CD14-positive monocyte (primary cell): ENCODE measurements around the gene CFAP61. TPM values are rescaled to one million over a fixed set of nuclear protein-coding genes. Genes with fewer than 3 reads are reported as not detected.

Source experiments
- DNase-seq, 3 donors: peaks; one replicate each; pipeline ENCODE4 v3.0.0-alpha.2; 2011 to 2022
- H2AFZ ChIP-seq: 2 replicates; pipeline ENCODE4 v1.6.0; 2012; ENCODE audit warnings: mild to moderate bottlenecking, low read depth, low read length, inconsistent platforms; ENCODE audit not compliant: insufficient read depth, poor library complexity, severe bottlenecking
- H3K27ac ChIP-seq, 2 donors: 1 replicate in 1 of 2; 2 replicates in 1 of 2; pipeline ENCODE4 v1.5.1; 2012 to 2013; ENCODE audit warnings: low read length in 2 of 2, control low read depth in 1 of 2, inconsistent platforms in 1 of 2, low read depth in 1 of 2, mild to moderate bottlenecking in 1 of 2
- H3K27me3 ChIP-seq, 2 donors: one replicate each; pipeline versions ENCODE4 v1.6.0 to v1.6.1; 2011 to 2013; ENCODE audit warnings: low read length in 2 of 2; ENCODE audit not compliant: control insufficient read depth in 2 of 2, insufficient read depth in 2 of 2
- H3K36me3 ChIP-seq, 2 donors: replicated peaks in 1 of 2; 1 replicate in 1 of 2; 2 replicates in 1 of 2; pipeline versions ENCODE4 v1.5.1 to v1.6.1; 2012 to 2013; ENCODE audit warnings: low read length in 2 of 2, control low read depth in 1 of 2, inconsistent platforms in 1 of 2, mild to moderate bottlenecking in 1 of 2; ENCODE audit not compliant: insufficient read depth in 2 of 2, control insufficient read depth in 1 of 2
- H3K4me1 ChIP-seq, 2 donors: 1 replicate in 1 of 2; 2 replicates in 1 of 2; pipeline versions ENCODE4 v1.5.1 to v1.6.1; 2012 to 2013; ENCODE audit warnings: low read length in 2 of 2, control low read depth in 1 of 2, inconsistent platforms in 1 of 2, mild to moderate bottlenecking in 1 of 2, moderate library complexity in 1 of 2; ENCODE audit not compliant: insufficient read depth in 2 of 2, control insufficient read depth in 1 of 2
- H3K4me2 ChIP-seq: replicated peaks from 2 replicates; pipeline ENCODE3; 2012; ENCODE audit warnings: low read length, moderate library complexity, mild to moderate bottlenecking; ENCODE audit not compliant: poor library complexity, severe bottlenecking; ENCODE audit errors: extremely low read depth
- H3K4me3 ChIP-seq, 3 experiments: fragments of 200-600 bp in 1 of 3; sonication (generic) in 1 of 3; replicated peaks in 1 of 3; 1 replicate in 2 of 3; 2 replicates in 1 of 3; pipeline ENCODE4 v1.5.1; 2011 to 2013; ENCODE audit warnings: low read length in 3 of 3, mild to moderate bottlenecking in 3 of 3, control low read depth in 2 of 3, low read depth in 2 of 3, inconsistent platforms in 1 of 3, moderate library complexity in 1 of 3
- H3K79me2 ChIP-seq: 2 replicates; pipeline ENCODE4 v1.6.0; 2012; ENCODE audit warnings: mild to moderate bottlenecking, control low read depth, inconsistent platforms, low read length, moderate library complexity; ENCODE audit not compliant: insufficient read depth
- H3K9ac ChIP-seq: 2 replicates; pipeline ENCODE4 v1.6.0; 2017; ENCODE audit warnings: low read length, mild to moderate bottlenecking; ENCODE audit not compliant: insufficient read depth, poor library complexity, severe bottlenecking
- H3K9me3 ChIP-seq, 2 donors: replicated peaks in 1 of 2; 1 replicate in 1 of 2; 2 replicates in 1 of 2; pipeline versions ENCODE4 v1.5.1 to v1.6.1; 2012 to 2013; ENCODE audit warnings: low read length in 2 of 2, control low read depth in 1 of 2; ENCODE audit not compliant: control insufficient read depth in 1 of 2, insufficient read depth in 1 of 2
- H4K20me1 ChIP-seq: 2 replicates; pipeline ENCODE4 v1.6.0; 2012; ENCODE audit warnings: mild to moderate bottlenecking, low read length, control low read depth, moderate library complexity; ENCODE audit not compliant: insufficient read depth
- H3K27ac Mint-ChIP-seq, 7 donors: one replicate each; pipeline ENCODE4 v1.8.0; 2020; ENCODE audit warnings: mild to moderate bottlenecking in 7 of 7, mixed read lengths in 7 of 7, moderate library complexity in 6 of 7, inconsistent platforms in 2 of 7
- H3K27me3 Mint-ChIP-seq, 3 donors: one replicate each; pipeline ENCODE4 v1.8.0; 2021 to 2022; ENCODE audit warnings: low read depth in 3 of 3, mild to moderate bottlenecking in 3 of 3, mixed read lengths in 3 of 3, moderate library complexity in 3 of 3, inconsistent platforms in 1 of 3
- H3K36me3 Mint-ChIP-seq, 2 donors: one replicate each; pipeline ENCODE4 v1.8.0; 2020; ENCODE audit warnings: mixed read lengths in 2 of 2, inconsistent platforms in 1 of 2, mild to moderate bottlenecking in 1 of 2
- H3K4me1 Mint-ChIP-seq: one replicate; pipeline ENCODE4 v1.8.0; 2020; ENCODE audit warnings: mild to moderate bottlenecking, mixed read lengths
- H3K4me3 Mint-ChIP-seq, 2 donors: one replicate each; pipeline ENCODE4 v1.8.0; 2020; ENCODE audit warnings: mild to moderate bottlenecking in 2 of 2, mixed read lengths in 2 of 2, moderate library complexity in 1 of 2
- H3K9me3 Mint-ChIP-seq, 7 donors: one replicate each; pipeline ENCODE4 v1.8.0; 2020 to 2022; ENCODE audit warnings: mixed read lengths in 7 of 7, mild to moderate bottlenecking in 6 of 7, moderate library complexity in 6 of 7, inconsistent platforms in 2 of 7
- WGBS: methylation state at CpG from one replicate; pipeline ENCODE4 v1.1.5; 2013; ENCODE audit warnings: missing lambda C conversion rate; ENCODE audit not compliant: insufficient coverage; 5-methylcytosine and 5-hydroxymethylcytosine counted together
- intact Hi-C, 2 donors: fragments of 100-400 bp; cut with micrococcal nuclease; formaldehyde crosslinking; loops; one replicate each; pipeline versions ENCODE4 v1.15.0 to v1.15.1; 2023
- polyA plus RNA-seq, 3 donors: library from polyadenylated mRNA; depleted of rRNA in 1 of 3; unstranded in 2 of 3; stranded (reverse) in 1 of 3; fragments of 300-500 nt in 2 of 3; fragments of >200 nt in 1 of 3; fragmentation: Illumina TruSeq in 2 of 3; gene quantifications; 1 replicate in 2 of 3; 2 replicates in 1 of 3; pipeline ENCODE4 v1.2.3, GENCODE V29; 2012 to 2021
- TF ChIP-seq, protein P1 (sequence below): fragments of 200-600 bp; IDR thresholded peaks from one replicate; pipeline ENCODE4 v1.8.0; 2022; ENCODE audit warnings: antibody characterized with exemption, mild to moderate bottlenecking

Gene CFAP61
- polyA plus RNA-seq, 3 donors = not detected

- H3K4me3 Mint-ChIP-seq = no peak overlapping the region
- Histone ChIP-seq H4K20me1 (no peaks in the 10 kb centered on the region), H3K4me1 (no peaks in the 10 kb centered on the region), H2AFZ (no peak overlapping the region), H3K27ac (no peak overlapping the region), H3K79me2 (no peaks in the 10 kb centered on the region), H3K4me3 (no peak overlapping the region), H3K9ac (no peak overlapping the region), H3K27me3 (peaks cover 0 to 2% of the 10 kb centered on the region in 2 donors), H3K36me3 (no peaks in the 10 kb centered on the region), H3K4me2 (no peak overlapping the region), H3K9me3 (no peaks in the 10 kb centered on the region)
- no peaks in the 10 kb centered on the region for H3K4me1 Mint-ChIP-seq
- TF ChIP-seq, protein P1, sequence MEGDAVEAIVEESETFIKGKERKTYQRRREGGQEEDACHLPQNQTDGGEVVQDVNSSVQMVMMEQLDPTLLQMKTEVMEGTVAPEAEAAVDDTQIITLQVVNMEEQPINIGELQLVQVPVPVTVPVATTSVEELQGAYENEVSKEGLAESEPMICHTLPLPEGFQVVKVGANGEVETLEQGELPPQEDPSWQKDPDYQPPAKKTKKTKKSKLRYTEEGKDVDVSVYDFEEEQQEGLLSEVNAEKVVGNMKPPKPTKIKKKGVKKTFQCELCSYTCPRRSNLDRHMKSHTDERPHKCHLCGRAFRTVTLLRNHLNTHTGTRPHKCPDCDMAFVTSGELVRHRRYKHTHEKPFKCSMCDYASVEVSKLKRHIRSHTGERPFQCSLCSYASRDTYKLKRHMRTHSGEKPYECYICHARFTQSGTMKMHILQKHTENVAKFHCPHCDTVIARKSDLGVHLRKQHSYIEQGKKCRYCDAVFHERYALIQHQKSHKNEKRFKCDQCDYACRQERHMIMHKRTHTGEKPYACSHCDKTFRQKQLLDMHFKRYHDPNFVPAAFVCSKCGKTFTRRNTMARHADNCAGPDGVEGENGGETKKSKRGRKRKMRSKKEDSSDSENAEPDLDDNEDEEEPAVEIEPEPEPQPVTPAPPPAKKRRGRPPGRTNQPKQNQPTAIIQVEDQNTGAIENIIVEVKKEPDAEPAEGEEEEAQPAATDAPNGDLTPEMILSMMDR = no peak
- WGBS = 100% methylated on average over 3 of the region's 10 CpGs
- DNase-seq = no peak
- peaks cover under 1 to 11% (median 9%) of the 10 kb centered on the region in 3 donors for H3K27me3 Mint-ChIP-seq
- no peaks in the 10 kb centered on the region for H3K36me3 Mint-ChIP-seq
- H3K27ac Mint-ChIP-seq = peak overlapping the region in 1 of 7 donors; percentile 60
- peaks cover 5 to 14% (median 8%) of the 10 kb centered on the region in 7 donors for H3K9me3 Mint-ChIP-seq
- intact Hi-C loops = no loop called here
These were observed 121.9 kb downstream of the CFAP61 start for GRCh38 chr20:20174089-20174835.

DNA sequence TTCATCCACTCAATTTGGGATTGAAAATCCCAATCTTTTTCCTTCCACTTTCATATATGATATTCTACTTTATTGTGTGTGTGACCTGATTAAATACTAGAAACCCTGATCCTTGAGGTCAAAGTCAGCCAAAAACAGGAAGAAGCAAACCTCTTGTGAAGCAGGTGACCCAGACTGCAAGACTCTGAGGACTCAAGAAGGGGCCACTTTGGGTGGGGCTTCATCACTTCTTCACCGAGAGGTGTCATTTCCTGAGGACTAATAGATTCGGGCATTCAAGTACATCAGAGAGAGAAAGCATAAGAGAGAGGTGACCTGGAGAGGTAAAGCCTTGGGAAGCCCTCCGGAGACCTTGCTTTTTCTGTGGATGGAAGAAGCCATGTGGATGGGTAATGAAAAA lies 129.0 kb downstream of the CFAP61 start:
- peaks cover 3% of the 10 kb centered on the region for H3K4me1 Mint-ChIP-seq
- H3K27me3 Mint-ChIP-seq = peaks cover 5 to 11% (median 7%) of the 10 kb centered on the region in 3 donors
- no peaks in the 10 kb centered on the region for H3K79me2 ChIP-seq
- H3K4me1 ChIP-seq = no peaks in the 10 kb centered on the region
- H3K36me3 ChIP-seq = no peaks in the 10 kb centered on the region
- peaks cover 0 to 5% (median 0%) of the 10 kb centered on the region in 7 donors for H3K9me3 Mint-ChIP-seq
- no peak for DNase-seq
- intact Hi-C loops = no loop called here
- H3K27ac Mint-ChIP-seq = no peak overlapping the region
- no peak overlapping the region for H3K27ac ChIP-seq
- 100% methylated on average over 1 of the region's 3 CpGs for WGBS
- H4K20me1 ChIP-seq = no peaks in the 10 kb centered on the region
- H3K4me3 ChIP-seq = no peak overlapping the region
- no peaks in the 10 kb centered on the region for H3K36me3 Mint-ChIP-seq
- TF ChIP-seq, protein P1 = no peak
- no peak overlapping the region for H3K4me3 Mint-ChIP-seq
- peaks cover 0 to 4% of the 10 kb centered on the region in 2 donors for H3K27me3 ChIP-seq
- no peak overlapping the region for H3K4me2 ChIP-seq
- no peaks in the 10 kb centered on the region for H3K9me3 ChIP-seq
- H3K9ac ChIP-seq = no peak overlapping the region
- no peak overlapping the region for H2AFZ ChIP-seq
